ENCODE results near the gene SPEN. TPM values are rescaled to one million over a fixed set of nuclear protein-coding genes. Genes with fewer than 3 reads are reported as not detected.

Gene SPEN
- polyA plus RNA-seq, 1 of the 3 experiments (the other 2 are of a cell fraction), result 6.1 TPM

DNA sequence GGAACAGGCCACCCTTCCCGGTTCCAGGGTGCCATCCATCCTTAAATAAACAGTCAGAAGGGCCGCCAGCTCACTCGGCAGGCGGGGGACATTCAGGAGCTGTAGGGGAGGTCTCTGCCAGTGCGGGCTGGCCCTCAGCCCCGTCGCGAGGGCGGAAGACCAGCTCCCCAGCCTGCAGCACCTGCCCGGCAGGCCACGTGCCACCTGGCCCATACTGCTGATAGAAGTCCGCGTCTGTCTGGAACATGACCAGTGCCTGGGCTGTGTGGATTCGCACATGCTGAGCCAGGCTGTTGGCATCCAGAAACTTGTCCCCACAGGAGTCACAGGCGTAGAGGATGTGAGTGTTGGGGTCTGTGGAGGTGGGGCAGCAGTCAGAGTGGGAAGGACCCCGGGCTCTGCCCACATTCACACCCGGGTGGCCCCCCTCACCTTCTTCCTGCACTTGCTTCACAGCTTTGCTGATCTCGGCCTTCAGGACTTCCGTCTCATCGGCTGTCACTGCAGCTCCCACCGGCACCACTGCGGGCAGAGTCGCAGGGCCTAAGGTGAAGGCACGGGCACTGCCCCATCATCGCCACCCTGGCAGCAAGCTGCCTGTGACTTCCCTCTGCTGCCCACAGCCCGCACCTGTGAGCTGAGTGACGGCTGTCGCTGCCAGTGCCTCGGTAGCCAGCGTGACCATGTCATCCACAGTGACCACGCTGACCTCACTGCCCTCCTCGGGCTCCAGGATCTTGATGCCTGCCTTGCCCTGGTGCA is 94.6 kb downstream of the SPEN start (continued):
- TF ChIP-seq, protein P1, sequence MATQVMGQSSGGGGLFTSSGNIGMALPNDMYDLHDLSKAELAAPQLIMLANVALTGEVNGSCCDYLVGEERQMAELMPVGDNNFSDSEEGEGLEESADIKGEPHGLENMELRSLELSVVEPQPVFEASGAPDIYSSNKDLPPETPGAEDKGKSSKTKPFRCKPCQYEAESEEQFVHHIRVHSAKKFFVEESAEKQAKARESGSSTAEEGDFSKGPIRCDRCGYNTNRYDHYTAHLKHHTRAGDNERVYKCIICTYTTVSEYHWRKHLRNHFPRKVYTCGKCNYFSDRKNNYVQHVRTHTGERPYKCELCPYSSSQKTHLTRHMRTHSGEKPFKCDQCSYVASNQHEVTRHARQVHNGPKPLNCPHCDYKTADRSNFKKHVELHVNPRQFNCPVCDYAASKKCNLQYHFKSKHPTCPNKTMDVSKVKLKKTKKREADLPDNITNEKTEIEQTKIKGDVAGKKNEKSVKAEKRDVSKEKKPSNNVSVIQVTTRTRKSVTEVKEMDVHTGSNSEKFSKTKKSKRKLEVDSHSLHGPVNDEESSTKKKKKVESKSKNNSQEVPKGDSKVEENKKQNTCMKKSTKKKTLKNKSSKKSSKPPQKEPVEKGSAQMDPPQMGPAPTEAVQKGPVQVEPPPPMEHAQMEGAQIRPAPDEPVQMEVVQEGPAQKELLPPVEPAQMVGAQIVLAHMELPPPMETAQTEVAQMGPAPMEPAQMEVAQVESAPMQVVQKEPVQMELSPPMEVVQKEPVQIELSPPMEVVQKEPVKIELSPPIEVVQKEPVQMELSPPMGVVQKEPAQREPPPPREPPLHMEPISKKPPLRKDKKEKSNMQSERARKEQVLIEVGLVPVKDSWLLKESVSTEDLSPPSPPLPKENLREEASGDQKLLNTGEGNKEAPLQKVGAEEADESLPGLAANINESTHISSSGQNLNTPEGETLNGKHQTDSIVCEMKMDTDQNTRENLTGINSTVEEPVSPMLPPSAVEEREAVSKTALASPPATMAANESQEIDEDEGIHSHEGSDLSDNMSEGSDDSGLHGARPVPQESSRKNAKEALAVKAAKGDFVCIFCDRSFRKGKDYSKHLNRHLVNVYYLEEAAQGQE (IDR thresholded peaks at IDR 0.05; ENCODE audit: low read depth, low read length), result no peak
- TF ChIP-seq CHD2 (IDR thresholded peaks at IDR 0.05; ENCODE audit: low read length, partially characterized antibody) (no peak), EP300 (IDR thresholded peaks at IDR 0.05; ENCODE audit: borderline replicate concordance in 1 of 2, low read depth in 1 of 2, low read length in 1 of 2) (no peak), MXI1 (IDR thresholded peaks at IDR 0.05; ENCODE audit: low read depth, low read length) (no peak), SMC3 (IDR thresholded peaks at IDR 0.05; ENCODE audit: low read depth, low read length) (no peak), JUND (IDR thresholded peaks at IDR 0.05) (no peak), FOXJ3 (CRISPR knock-in tag; IDR thresholded peaks at IDR 0.05) (no peak), NFIC (IDR thresholded peaks at IDR 0.05; ENCODE audit: borderline replicate concordance) (no peak), FOSL2 (IDR thresholded peaks at IDR 0.05; ENCODE audit: borderline replicate concordance, low read depth) (no peak), EZH2phosphoT487 (IDR thresholded peaks at IDR 0.05; ENCODE audit: borderline replicate concordance, low read depth) (no peak)
- TF ChIP-seq, protein P2, sequence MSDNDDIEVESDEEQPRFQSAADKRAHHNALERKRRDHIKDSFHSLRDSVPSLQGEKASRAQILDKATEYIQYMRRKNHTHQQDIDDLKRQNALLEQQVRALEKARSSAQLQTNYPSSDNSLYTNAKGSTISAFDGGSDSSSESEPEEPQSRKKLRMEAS (IDR thresholded peaks at IDR 0.05; ENCODE audit: low read depth), result no peak
- TF ChIP-seq, protein P3, sequence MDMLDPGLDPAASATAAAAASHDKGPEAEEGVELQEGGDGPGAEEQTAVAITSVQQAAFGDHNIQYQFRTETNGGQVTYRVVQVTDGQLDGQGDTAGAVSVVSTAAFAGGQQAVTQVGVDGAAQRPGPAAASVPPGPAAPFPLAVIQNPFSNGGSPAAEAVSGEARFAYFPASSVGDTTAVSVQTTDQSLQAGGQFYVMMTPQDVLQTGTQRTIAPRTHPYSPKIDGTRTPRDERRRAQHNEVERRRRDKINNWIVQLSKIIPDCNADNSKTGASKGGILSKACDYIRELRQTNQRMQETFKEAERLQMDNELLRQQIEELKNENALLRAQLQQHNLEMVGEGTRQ (IDR thresholded peaks at IDR 0.05; ENCODE audit: borderline replicate concordance, low read depth, low read length), result no peak

DNA sequence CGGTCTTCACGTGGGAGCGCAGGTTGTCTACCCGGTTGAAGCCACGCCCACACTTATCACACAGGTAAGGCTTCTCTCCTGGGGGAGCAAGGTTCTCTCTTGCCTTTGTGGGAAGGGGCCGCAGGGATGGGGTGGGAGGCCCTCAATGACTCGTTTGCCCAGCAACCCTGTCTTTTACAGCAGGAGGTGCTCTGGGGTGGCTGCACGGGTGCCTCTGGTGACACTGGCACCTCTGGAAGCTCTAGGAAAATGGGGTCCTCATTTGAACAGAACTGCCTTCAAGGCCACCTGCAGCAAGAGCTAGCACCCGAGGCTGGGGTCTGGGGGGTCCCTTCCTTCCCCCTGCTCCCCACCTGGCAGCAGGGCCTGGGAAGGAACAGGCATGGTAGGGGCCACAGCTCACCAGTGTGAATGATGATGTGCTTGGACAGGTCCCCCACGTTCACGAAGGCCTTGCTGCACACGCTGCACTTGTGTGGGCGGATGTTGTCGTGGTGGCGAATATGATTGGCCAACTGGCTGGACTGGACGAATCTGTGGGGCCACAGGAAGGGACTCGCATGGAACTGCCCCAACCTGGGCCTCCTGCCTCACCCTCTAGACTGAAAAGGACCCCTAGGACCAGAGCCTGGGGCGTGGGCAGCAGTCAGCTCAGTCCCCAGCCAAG is 95.3 kb downstream of the SPEN start:
- Histone ChIP-seq H3K9me3 (no peaks in the 10 kb centered on the region), H3F3A (replicated peaks; ENCODE audit: insufficient read depth) (peaks cover 28% of the 10 kb centered on the region), H3K4me1 (ENCODE audit: control insufficient read depth in 1 of 2, insufficient read depth in 2 of 2, low read depth in 1 of 2, low read length in 1 of 2) (peaks cover 0 to 45% of the 10 kb centered on the region in 2 experiments; a peak in 3 of 4 replicates), H3K79me2 (ENCODE audit: insufficient read depth) (peaks cover 12% of the 10 kb centered on the region), H3K9me2 (no peaks in the 10 kb centered on the region), H4K20me1 (ENCODE audit: insufficient read depth) (no peaks in the 10 kb centered on the region), H3K4me2 (no peak overlapping the region), H2AFZ (ENCODE audit: low read depth) (no peak overlapping the region), H3K27me3 (ENCODE audit: insufficient read depth) (no peaks in the 10 kb centered on the region), H3K9ac (no peak overlapping the region), H3K27ac (ENCODE audit: low read depth in 2 of 2, low read length in 1 of 2) (peak overlapping the region in 1 of 2 experiments; percentile 94; a peak in 1 of 4 replicates), H3K36me3 (replicated peaks in 1 of 2; ENCODE audit: control insufficient read depth in 1 of 2, insufficient read depth in 2 of 2, low read length in 1 of 2) (peaks cover 18 to 94% of the 10 kb centered on the region in 2 experiments), H3K4me3 (ENCODE audit: low read depth in 2 of 2, low read length in 1 of 2) (no peak overlapping the region)
- POLR2A ChIA-PET, result no interaction called here
- CTCF ChIA-PET, result interaction anchor here (1.1 to 1.4 kb wide), 2 partner anchors 9 to 91 kb away, joined by 3 to 4 read pairs; no protein-coding TSS in a partner anchor
- no peak for DNase-seq
- TF ChIP-seq, protein P4, sequence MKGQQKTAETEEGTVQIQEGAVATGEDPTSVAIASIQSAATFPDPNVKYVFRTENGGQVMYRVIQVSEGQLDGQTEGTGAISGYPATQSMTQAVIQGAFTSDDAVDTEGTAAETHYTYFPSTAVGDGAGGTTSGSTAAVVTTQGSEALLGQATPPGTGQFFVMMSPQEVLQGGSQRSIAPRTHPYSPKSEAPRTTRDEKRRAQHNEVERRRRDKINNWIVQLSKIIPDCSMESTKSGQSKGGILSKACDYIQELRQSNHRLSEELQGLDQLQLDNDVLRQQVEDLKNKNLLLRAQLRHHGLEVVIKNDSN (IDR thresholded peaks at IDR 0.05; ENCODE audit: borderline replicate concordance, low read depth), result no peak
- TF ChIP-seq ELF1 (IDR thresholded peaks at IDR 0.05) (no peak), FOSL2 (IDR thresholded peaks at IDR 0.05; ENCODE audit: borderline replicate concordance, low read depth) (no peak), EZH2phosphoT487 (IDR thresholded peaks at IDR 0.05; ENCODE audit: borderline replicate concordance, low read depth) (no peak), RCOR1 (IDR thresholded peaks at IDR 0.05; ENCODE audit: low read length) (no peak)
- TF ChIP-seq, protein P5, sequence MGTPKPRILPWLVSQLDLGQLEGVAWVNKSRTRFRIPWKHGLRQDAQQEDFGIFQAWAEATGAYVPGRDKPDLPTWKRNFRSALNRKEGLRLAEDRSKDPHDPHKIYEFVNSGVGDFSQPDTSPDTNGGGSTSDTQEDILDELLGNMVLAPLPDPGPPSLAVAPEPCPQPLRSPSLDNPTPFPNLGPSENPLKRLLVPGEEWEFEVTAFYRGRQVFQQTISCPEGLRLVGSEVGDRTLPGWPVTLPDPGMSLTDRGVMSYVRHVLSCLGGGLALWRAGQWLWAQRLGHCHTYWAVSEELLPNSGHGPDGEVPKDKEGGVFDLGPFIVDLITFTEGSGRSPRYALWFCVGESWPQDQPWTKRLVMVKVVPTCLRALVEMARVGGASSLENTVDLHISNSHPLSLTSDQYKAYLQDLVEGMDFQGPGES (IDR thresholded peaks at IDR 0.05; ENCODE audit: low read depth, low read length), result no peak
- 82% methylated on average over 9 of the region's 18 CpGs for WGBS (ENCODE audit: low lambda C conversion rate)
